Ureter (tissue), 1 donor: Measurements from ENCODE around the gene TUBA8. TPM values are rescaled to one million over a fixed set of nuclear protein-coding genes. Genes with fewer than 3 reads are reported as not detected.

Source experiments
- DNase-seq: peaks from one replicate; pipeline ENCODE4 v3.0.0-alpha.2; 2020; ENCODE audit warnings: low spot score
- total RNA-seq: library from RNA; stranded (reverse); gene quantifications from one replicate; pipeline ENCODE4 v1.2.4, GENCODE V29; 2023
- donor health status: DM: yes; HTN: yes; CAD: no.

The TUBA8 gene
- total RNA-seq, 1 donor from 2014 or later: 2.6 TPM

- DNase-seq: no peak
These were observed 33.4 kb upstream of the TUBA8 start for GRCh38 chr22:18077087-18077638.

GRCh38 chr22:18077639-18078328 lies 32.8 kb upstream of the TUBA8 start, which contains the start of gene PEX26:
PEX26 (plus strand) TSS chr22:18077990; CDS start chr22:18078377, 387 bp downstream.
- peak; percentile 96 for DNase-seq

- DNase-seq: no peak
These were observed 32.1 kb upstream of the TUBA8 start for GRCh38 chr22:18078329-18079041.

GRCh38 chr22:18079706-18080233 lies 30.8 kb upstream of the TUBA8 start:
- DNase-seq: no peak

- no peak for DNase-seq
These were observed 29.2 kb upstream of the TUBA8 start for GRCh38 chr22:18081416-18081815.

GRCh38 chr22:18082467-18082866 lies 28.1 kb upstream of the TUBA8 start:
- no peak for DNase-seq

GRCh38 chr22:18083406-18083805 lies 27.2 kb upstream of the TUBA8 start:
- DNase-seq: no peak

GRCh38 chr22:18085188-18085587 lies 25.4 kb upstream of the TUBA8 start:
- no peak for DNase-seq

GRCh38 chr22:18087350-18087855 lies 23.2 kb upstream of the TUBA8 start:
- no peak for DNase-seq

- no peak for DNase-seq
These were observed 21.6 kb upstream of the TUBA8 start for GRCh38 chr22:18088825-18089568.

- no peak for DNase-seq
These were observed 20.3 kb upstream of the TUBA8 start for GRCh38 chr22:18090286-18090685.

GRCh38 chr22:18091478-18091877 lies 19.1 kb upstream of the TUBA8 start:
- no peak for DNase-seq

- no peak for DNase-seq
These were observed 18.6 kb upstream of the TUBA8 start for GRCh38 chr22:18091916-18092526.

GRCh38 chr22:18093661-18094060 lies 16.9 kb upstream of the TUBA8 start:
- DNase-seq: no peak

- no peak for DNase-seq
These were observed 15.4 kb upstream of the TUBA8 start for GRCh38 chr22:18095101-18095805.

GRCh38 chr22:18096823-18097222 lies 13.8 kb upstream of the TUBA8 start:
- no peak for DNase-seq

GRCh38 chr22:18100781-18101180 lies 9.8 kb upstream of the TUBA8 start:
- no peak for DNase-seq

GRCh38 chr22:18101536-18101935 lies 9.1 kb upstream of the TUBA8 start:
- DNase-seq: no peak

- DNase-seq: no peak
These were observed 6.9 kb upstream of the TUBA8 start for GRCh38 chr22:18103527-18104269.

GRCh38 chr22:18104566-18104965 lies 6.0 kb upstream of the TUBA8 start:
- no peak for DNase-seq
